NCI-H2107 treated with DMSO at 0.1 percent for 48 hours (cell line): ENCODE data around the gene KDM2B.
"Not testable (repeated sequence)": the region's sequence is repeated elsewhere in the genome, so short reads cannot be mapped to it uniquely, and the experiment has no call there.

Experiments used
- DNase-seq: peaks from one replicate; lab custom pipeline; 2025; ENCODE audit not compliant: unreplicated experiment; lab: John Stamatoyannopoulos, UW

Gene KDM2B

DNA sequence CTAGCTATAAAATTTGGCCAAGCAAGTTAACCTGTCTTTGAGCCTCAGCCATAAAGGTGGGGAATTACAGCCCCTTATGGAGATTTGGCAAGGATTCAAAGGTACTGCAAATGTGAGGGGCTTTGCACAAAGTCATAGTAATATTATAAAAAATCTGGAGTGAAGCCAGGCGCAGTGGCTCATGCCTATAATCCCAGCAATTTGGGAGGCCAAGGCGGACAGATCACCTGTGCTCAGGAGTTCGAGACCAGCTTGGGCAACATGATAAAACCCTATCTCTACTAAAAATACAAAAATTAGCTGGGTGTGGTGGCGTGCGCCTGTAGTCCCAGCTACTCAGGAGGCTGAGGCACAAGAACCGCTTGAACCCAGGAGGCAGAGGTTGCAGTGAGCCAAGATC is 4.1 kb upstream of the KDM2B start:
- DNase-seq, result not testable (repeated sequence)

GRCh38 chr12:121583334-121583661 is 2.5 kb upstream of the KDM2B start:
- not testable (repeated sequence) for DNase-seq

- DNase-seq, result no peak
Observed at GRCh38 chr12:121582583-121583333, 1.9 kb upstream of the KDM2B start.

GRCh38 chr12:121581686-121582429 is 1.0 kb upstream of the KDM2B start:
- DNase-seq, result no peak

DNA sequence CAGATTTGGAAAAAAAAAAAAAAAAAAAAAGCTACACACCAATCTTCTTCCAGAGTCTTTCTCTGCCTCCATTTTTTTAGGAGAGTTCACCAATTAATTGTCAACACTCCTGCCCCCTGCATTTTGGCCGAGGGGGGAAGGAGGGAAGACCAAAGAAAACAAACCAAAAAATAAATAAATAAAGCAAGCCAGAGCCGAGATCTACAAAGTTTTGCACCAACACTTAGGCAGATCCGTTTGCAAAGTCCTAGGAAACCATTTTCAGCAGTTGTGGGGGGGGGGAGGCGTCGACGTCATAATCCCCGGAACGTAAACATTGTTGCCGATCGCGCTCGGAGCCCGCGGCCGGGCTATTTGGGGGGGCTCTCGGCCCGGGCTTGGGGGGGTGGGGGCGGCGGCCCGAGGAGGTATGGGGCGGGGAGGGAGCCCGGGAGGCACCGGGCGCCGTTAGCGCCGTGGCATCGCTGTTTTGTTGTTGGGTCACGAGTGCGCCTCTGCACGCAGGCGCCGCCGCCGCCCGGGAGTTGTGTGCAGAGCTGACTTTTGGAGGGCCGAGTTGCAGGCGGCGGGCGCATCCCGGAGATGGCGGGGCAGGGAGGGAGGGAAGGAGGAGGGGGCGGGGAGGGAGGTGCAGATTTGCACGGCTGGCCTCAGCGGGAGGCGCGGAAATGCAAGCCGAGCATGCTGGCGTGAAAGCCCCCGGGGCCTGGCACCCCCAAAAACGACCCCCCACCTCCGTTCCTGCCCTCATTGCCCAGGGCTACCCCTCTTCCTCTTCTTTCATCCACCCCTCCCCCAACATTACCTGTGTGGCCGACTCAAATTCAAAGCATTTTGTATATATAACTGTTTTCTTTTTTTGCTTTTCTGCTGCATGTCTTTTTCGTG is 598 bp downstream of the KDM2B start:
- peak; percentile 75 for DNase-seq

DNA sequence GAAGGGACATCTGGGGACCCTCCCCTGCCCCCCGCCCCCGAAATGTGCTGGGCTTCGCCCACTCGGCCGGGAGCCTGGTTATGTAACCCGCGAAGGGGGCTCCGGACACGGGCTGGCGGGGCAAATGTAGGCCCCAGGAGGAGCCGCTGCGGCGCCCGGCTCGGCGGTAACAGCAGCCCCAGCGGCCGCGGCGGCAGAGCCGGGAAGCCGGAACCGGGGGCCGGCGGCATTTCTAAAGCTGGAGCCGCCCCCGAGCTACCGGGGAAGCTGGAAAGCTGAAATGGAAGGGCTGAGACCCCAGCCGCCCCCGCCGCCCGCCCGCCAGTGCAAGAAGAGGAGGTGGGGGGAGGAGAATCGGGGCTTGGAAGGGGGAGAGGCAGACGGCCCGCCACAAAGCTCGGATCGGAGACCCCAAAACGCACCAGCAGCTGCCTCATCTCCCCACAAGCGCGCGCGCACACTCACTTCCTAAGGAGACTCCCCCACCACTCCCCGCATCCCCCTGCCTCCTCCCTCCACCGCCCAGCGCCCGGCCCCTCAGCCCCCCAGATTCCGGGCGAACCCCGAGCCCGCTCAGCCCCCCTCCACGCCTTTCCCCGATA is 1.5 kb downstream of the KDM2B start:
- no peak for DNase-seq

DNA sequence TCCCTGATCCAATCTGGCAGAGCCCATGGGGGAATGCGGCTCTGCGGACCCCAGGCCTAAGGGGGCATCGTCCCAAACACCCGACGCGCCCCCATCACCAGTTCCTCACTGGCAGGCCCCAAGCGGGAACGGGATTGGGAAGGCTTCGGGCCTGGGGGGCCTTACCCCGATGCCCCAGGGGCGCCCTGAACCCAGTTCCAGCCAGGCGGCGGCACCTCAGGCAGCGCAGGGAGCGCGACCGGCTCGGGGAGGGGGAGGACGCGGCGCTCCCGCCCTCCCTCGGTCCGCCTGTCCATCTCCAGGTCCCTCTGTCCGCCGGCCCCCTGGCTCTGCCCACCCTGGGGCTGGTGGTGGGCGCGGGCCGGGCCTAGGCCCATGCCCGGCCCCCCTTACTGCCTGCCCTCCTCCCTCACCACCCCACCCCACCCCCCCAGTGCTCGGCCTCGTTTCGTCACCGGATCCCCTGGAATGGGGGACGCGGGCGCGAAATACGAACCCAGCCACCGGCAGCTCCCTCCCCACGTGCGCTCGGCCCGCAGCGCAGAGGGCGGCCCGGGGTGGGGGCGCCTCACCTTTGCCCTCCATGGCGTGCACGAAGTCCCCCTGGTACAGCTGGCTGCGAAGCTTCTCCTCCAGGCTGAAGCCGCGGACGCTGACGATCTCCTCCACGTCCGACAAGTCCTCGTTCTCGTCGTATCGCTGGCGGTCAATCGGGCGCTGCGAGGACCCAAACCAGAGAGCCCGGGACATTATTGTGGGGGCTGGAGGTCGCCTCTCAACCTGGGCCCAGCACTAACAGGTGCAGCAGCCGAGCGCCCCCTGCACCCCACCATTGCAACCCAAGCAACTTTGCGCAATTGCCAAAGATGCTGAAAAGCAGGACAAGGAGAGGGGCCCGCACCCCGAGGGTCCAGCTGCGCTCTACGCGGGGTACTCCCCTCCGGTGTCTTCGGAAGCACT is 2.3 kb downstream of the KDM2B start:
- DNase-seq, result no peak

DNA sequence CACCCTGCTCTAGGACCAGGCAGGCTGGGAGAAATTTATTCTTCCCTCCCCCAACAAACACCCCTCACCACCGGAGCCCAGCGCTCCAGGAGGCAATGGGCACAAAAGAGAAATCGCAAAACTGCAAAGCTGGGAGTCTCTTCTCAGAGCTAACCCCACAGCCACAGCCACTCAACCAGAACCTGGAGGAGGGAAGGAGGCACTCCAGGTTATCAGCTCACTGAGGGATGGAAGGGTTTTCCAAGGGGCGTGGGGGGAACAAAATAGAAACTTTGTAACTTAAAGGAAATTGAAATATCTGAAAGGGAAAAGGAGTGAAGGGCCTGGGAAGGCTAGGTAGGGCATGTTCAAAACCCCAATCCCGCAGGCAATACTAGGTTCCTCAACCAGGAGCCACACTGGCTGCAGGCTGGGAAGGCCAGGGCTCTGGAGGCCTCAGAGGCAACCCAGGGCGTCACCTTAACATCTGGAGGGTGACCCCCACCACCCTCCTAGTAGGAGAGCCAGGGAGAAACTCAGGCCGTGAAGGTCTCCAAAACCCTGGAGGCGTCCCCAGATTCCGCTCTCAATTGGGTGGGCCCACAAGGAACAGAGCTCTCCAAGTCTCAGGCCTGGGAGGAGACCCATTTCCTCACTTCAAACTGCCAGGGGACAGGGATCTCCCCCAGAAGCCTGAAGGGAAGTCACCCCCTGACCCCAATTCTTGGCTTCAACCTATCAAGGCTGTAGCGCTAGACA is 3.2 kb downstream of the KDM2B start:
- peak; percentile 59 for DNase-seq

- peak; percentile 29 for DNase-seq
Observed at GRCh38 chr12:121576851-121577391, 3.9 kb downstream of the KDM2B start.

DNA sequence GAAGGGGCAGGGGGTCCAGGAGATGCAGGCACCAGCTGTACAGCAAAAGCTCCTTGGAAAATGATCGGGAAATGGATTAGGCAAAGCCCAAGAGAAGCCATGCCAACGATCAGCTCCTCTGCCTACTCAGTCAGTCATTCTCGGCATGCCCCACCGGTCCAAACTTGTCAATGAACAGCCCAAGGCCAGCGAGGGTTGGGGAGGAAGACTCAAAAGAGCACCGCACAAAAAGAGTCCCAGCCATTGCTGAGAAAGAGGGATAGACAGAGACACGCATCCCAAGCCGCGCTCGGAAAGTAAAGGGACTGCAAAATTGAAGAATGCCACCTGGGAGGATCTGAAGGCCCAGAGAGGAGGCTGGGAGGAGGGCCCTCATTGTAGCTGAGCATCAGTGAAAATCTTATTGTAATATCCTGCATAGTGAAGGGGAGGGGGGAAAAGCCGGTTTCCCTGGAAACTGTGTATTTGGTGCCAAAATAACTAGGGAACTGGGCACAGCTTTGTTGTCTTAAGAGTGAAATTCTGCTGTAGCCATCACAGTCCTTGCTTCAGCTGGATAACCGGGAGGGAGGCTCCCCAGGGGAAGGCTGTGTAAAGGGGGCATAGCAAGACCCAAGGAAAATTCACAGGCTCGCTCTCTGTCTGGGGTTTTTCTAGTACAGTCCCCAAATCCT is 4.7 kb downstream of the KDM2B start:
- DNase-seq, result no peak

DNA sequence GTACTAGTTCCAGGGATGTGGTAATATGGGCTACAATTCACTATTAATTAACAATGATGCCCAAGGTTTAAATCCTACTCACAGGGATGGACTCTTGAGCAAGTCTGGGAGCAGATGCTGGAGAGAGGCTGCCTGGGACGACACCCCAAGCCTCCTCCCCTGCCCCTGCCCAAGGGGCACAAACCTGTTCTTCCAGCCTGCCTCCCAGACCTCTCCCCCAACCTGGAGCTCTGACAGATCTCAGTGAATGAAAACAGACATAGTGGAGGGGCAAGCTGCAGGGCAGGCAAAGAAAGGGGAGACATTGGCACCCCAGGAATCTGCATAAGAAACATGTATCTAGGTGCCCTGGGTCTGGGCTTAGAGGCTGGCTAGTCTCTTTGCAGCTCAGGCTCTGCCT is 5.8 kb downstream of the KDM2B start:
- no peak for DNase-seq

DNA sequence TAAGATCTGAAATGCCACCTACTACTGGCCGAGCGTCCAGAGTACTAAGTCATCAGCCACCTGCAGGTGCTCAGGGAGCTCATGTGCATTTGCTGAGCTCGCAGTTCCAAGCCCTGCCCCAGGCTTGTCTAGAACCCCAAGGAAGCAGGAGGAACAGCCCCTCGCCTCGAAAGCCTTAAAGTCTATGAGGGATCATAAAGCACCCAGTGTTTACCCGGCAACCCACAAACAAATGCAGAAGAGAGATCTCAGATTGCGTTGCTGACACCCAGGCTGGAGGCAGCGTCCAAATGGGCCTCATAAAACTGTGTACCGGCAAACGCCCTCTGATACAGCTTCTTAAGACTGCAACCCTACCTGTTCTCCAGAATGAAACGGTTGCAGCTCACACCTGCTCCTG is 6.8 kb downstream of the KDM2B start:
- DNase-seq, result peak; percentile 91

DNA sequence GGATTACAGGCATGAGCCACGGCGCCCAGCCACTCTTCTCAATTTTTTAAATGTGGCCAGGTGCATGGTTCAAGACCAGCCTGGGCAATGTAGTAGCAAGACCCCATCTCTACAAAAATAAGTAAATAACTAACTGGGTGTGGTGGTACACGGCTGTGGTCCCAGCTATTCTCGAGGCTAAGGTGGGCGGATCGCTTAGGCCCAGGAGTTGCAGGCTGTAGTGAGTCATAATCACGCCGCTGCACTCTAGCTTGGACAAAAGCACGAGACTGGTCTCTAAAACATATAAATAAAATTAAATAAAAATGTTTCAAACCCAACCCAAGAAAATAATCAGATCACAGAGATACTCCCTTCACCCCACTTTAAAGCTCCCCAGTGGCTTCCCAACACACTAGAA is 8.9 kb downstream of the KDM2B start:
- no peak for DNase-seq

GRCh38 chr12:121570467-121571283 is 10.1 kb downstream of the KDM2B start:
- DNase-seq, result no peak

DNA sequence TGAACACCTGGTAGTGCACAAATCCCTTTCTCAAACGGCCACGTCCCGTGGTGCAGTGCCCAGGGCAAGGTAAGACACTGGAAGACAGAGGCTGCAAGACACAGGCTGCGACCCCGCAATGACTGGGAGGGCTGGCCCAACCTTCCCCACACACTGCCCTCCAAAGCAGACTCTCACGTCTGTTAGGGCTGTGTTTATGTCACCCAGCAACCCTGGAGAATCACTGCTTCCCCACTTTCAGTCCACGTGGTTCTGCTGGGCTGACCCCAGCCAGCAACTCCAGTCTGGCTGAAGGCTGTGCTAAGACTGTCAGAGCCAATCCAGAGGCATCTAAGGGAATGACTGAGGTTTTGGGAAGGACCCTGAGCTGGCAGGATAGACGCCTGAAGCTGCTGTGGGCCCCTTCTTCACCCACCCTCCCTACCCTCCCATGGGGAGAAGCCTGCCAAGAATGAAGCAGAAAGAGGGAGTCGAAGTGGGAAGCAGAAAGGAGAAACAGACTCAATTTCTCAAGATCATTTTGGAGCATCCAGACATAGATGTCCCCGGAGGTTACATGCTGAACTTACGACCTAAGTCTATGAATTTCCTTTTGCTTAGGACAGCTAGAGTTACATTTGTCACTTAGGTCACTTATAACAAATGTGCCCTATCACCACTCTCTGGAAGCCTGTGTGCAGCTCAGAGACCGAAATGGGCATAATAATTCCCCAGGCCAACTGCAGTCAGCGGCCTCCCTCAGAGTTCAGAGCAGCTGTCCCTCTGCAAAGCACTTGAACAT is 11.7 kb downstream of the KDM2B start:
- peak; percentile 62 for DNase-seq

- DNase-seq, result no peak
Observed at GRCh38 chr12:121568518-121568917, 12.3 kb downstream of the KDM2B start.

DNA sequence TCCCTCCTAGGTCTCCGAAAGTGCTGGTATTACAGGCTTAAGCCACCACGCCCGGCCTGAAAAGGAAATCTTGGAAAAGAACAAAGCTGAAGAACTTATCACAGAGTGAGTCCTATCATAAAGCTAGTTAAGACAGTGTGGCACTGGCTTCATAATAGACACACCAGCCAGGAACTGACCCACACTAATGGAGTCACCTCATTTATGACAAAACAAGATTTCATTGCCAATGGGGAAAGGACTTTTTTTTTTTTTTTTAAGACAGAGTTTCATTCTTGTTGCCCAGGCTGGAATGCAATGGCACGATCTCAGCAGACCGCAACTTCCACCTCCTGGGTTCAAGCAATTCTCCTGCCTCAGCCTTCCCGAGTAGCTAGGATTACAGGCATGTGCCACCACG is 15.7 kb downstream of the KDM2B start:
- DNase-seq, result no peak
